Coronary artery (tissue), 2 donors: ENCODE measurements around the gene OPRL1.

ENCODE experiments used
- DNase-seq: peaks from one replicate; pipeline ENCODE4 v3.0.0-alpha.2; 2017; ENCODE audit warnings: low spot score
- H3K27ac ChIP-seq, 2 donors: fragments of 200-600 bp; sonication (generic); one replicate each; pipeline ENCODE4 v1.5.1; 2016 to 2019
- H3K4me3 ChIP-seq: fragments of 200-600 bp; sonication (generic); 2 replicates; pipeline ENCODE4 v1.5.1; 2016; ENCODE audit warnings: mild to moderate bottlenecking, moderate library complexity
- TF ChIP-seq, protein P1 (sequence below): fragments of 200-600 bp; sonication (generic); IDR thresholded peaks from one replicate; pipeline ENCODE4 v1.5.1; 2019; ENCODE audit warnings: antibody characterized with exemption

OPRL1 gene

GRCh38 chr20:64075556-64075955 lies 4.3 kb upstream of the OPRL1 start:
- H3K27ac ChIP-seq: no peak overlapping the region
- no peak for DNase-seq
- H3K4me3 ChIP-seq: no peak overlapping the region
- TF ChIP-seq, protein P1, sequence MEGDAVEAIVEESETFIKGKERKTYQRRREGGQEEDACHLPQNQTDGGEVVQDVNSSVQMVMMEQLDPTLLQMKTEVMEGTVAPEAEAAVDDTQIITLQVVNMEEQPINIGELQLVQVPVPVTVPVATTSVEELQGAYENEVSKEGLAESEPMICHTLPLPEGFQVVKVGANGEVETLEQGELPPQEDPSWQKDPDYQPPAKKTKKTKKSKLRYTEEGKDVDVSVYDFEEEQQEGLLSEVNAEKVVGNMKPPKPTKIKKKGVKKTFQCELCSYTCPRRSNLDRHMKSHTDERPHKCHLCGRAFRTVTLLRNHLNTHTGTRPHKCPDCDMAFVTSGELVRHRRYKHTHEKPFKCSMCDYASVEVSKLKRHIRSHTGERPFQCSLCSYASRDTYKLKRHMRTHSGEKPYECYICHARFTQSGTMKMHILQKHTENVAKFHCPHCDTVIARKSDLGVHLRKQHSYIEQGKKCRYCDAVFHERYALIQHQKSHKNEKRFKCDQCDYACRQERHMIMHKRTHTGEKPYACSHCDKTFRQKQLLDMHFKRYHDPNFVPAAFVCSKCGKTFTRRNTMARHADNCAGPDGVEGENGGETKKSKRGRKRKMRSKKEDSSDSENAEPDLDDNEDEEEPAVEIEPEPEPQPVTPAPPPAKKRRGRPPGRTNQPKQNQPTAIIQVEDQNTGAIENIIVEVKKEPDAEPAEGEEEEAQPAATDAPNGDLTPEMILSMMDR: no peak

- peak overlapping the region in 1 of 2 donors; percentile 92 for H3K27ac ChIP-seq
- no peak for DNase-seq
- TF ChIP-seq, protein P1: no peak
- peak overlapping the region; percentile 80 for H3K4me3 ChIP-seq
Measured at GRCh38 chr20:64076061-64076997, 3.6 kb upstream of the OPRL1 start.

GRCh38 chr20:64077094-64077493 lies 2.8 kb upstream of the OPRL1 start:
- Histone ChIP-seq H3K4me3 (peak overlapping the region; percentile 80), H3K27ac (peak overlapping the region in 1 of 2 donors; percentile 92)
- TF ChIP-seq, protein P1: no peak
- no peak for DNase-seq

GRCh38 chr20:64077541-64077875 lies 2.4 kb upstream of the OPRL1 start:
- peak overlapping the region in 1 of 2 donors; percentile 92 for H3K27ac ChIP-seq
- H3K4me3 ChIP-seq: peak overlapping the region; percentile 80
- TF ChIP-seq, protein P1: no peak
- DNase-seq: no peak

- peak overlapping the region; percentile 80 for H3K4me3 ChIP-seq
- TF ChIP-seq, protein P1: no peak
- no peak for DNase-seq
- H3K27ac ChIP-seq: peak overlapping the region in 1 of 2 donors; percentile 92
Measured at GRCh38 chr20:64077876-64078551, 1.9 kb upstream of the OPRL1 start.

- no peak for DNase-seq
- TF ChIP-seq, protein P1: no peak
- Histone ChIP-seq H3K4me3 (peak overlapping the region; percentile 80), H3K27ac (peak overlapping the region; percentile 58 to 92)
Measured at GRCh38 chr20:64078934-64079272, 979 bp upstream of the OPRL1 start.
